Activated CD4-positive, alpha-beta T cell treated with anti-CD3 and anti-CD28 coated beads for 36 hours (primary cell): ENCODE results near the gene DHCR24. TPM values are rescaled to one million over a fixed set of nuclear protein-coding genes. Genes with fewer than 3 reads are reported as not detected.
"Not testable (repeated sequence)": the region's sequence is repeated elsewhere in the genome, so short reads cannot be mapped to it uniquely, and the experiment has no call there.

ENCODE experiments used
- ATAC-seq: fragments of 200-7000 bp; cut with Tn5 transposase; one replicate; pipeline ENCODE4 v1.10.0; 2021; ENCODE audit warnings: mild to moderate bottlenecking, moderate library complexity
- CTCF ChIA-PET: fragments of 350-600 bp; sonication (Branson Sonifier 250); formaldehyde crosslinking; loops from one replicate; lab custom pipeline; 2021; ENCODE audit warnings: antibody characterized with exemption; lab: Charles Lee
- POLR2A ChIA-PET: fragments of 350-600 bp; sonication (Branson Sonifier 250); formaldehyde crosslinking; loops from one replicate; lab custom pipeline; 2021; ENCODE audit warnings: antibody characterized with exemption, inconsistent platforms; lab: Charles Lee
- DNase-seq: peaks from one replicate; pipeline ENCODE4 v3.0.0-alpha.2; 2020
- H3K27ac Mint-ChIP-seq: one replicate; pipeline ENCODE4 v1.8.0; 2021; ENCODE audit warnings: mixed read lengths
- H3K27me3 Mint-ChIP-seq: one replicate; pipeline ENCODE4 v1.8.0; 2021; ENCODE audit warnings: mixed read lengths
- H3K36me3 Mint-ChIP-seq: one replicate; pipeline ENCODE4 v1.8.0; 2021; ENCODE audit warnings: low read depth, mixed read lengths
- H3K4me1 Mint-ChIP-seq: one replicate; pipeline ENCODE4 v1.8.0; 2021; ENCODE audit warnings: mixed read lengths
- H3K4me3 Mint-ChIP-seq: one replicate; pipeline ENCODE4 v1.8.0; 2021; ENCODE audit warnings: mild to moderate bottlenecking, moderate library complexity, mixed read lengths
- H3K9me3 Mint-ChIP-seq: one replicate; pipeline ENCODE4 v1.8.0; 2021; ENCODE audit warnings: low read depth, mixed read lengths
- intact Hi-C, 2 experiments: fragments of 100-400 bp; cut with DNase I in 1 of 2; cut with micrococcal nuclease in 1 of 2; formaldehyde crosslinking; loops; one replicate each; pipeline versions ENCODE4 v1.14.2 to v1.15.1; 2022 to 2024; cut with DNase I, micrococcal nuclease
- total RNA-seq, 2 experiments: library from RNA; stranded (reverse); gene quantifications; one replicate each; pipeline ENCODE4 v1.2.3, GENCODE V29; 2021

The DHCR24 gene
- total RNA-seq, result 10 to 100 TPM; 78.4 to 80.6 TPM

GRCh38 chr1:54886724-54887664 is at the start of gene DHCR24:
DHCR24 (minus strand) TSS chr1:54887195; CDS start chr1:54887119, 76 bp downstream.
- peaks cover 39% of the 10 kb centered on the region for H3K4me1 Mint-ChIP-seq
- H3K9me3 Mint-ChIP-seq, result no peaks in the 10 kb centered on the region
- peak within 1 kb of the TSS; percentile 89 for H3K4me3 Mint-ChIP-seq
- POLR2A ChIA-PET, result interaction anchor here (0.6 to 1.5 kb wide), 2 partner anchors 13 to 17 kb away, joined by 3 to 4 read pairs; no protein-coding TSS in a partner anchor
- CTCF ChIA-PET, result interaction anchor here (0.8 to 3.2 kb wide), 4 partner anchors 8 to 96 kb away, joined by 3 to 11 read pairs (median 3); no protein-coding TSS in a partner anchor
- H3K27ac Mint-ChIP-seq, result peak within 1 kb of the TSS; percentile 84
- H3K36me3 Mint-ChIP-seq, result peaks cover 28% of the 10 kb centered on the region
- intact Hi-C loops, result loop anchor here in 1 of 2 experiments (1.0 to 10.0 kb wide), 6 partner anchors 89 to 996 kb away; partner anchors contain the start of genes PARS2, TCEANC2, TMEM59 and TTC4
- H3K27me3 Mint-ChIP-seq, result peaks cover 8% of the 10 kb centered on the region
- DNase-seq, result peak; percentile 88
- ATAC-seq, result peak; percentile 96

- H3K27ac Mint-ChIP-seq, result no peak overlapping the region
- no peak overlapping the region for H3K4me3 Mint-ChIP-seq
- H3K36me3 Mint-ChIP-seq, result no peaks in the 10 kb centered on the region
- H3K9me3 Mint-ChIP-seq, result no peaks in the 10 kb centered on the region
- ChIA-PET CTCF (no interaction called here), POLR2A (no interaction called here)
- ATAC-seq, result no peak
- no peak for DNase-seq
- peaks cover 3% of the 10 kb centered on the region for H3K27me3 Mint-ChIP-seq
- H3K4me1 Mint-ChIP-seq, result peaks cover 11% of the 10 kb centered on the region
- intact Hi-C loops, result no loop called here
Measured at GRCh38 chr1:54936791-54937190, 49.8 kb upstream of the DHCR24 start.

DNA sequence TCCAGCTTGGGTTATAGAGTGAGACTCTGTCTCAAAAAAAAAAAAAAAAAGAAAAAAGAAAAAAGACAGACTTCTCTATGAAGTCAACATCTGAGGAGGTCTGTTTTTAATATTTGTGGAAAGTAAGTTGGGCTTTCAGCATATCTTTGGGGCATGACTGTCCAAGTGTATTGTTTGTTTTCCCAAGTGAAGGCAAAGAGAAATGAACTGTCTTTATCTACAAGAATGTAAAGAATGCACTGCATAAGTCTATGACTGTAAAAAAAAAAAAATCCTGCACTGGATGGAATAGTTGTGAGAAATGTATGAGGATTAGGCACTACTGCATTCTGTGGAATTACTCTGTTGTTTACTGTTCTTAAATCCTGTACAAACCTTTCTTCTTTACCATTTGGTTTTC is 47.9 kb upstream of the DHCR24 start:
- Mint-ChIP-seq H3K27me3 (peaks cover 3% of the 10 kb centered on the region), H3K27ac (no peak overlapping the region), H3K4me3 (no peak overlapping the region), H3K9me3 (peaks cover 3% of the 10 kb centered on the region), H3K4me1 (peaks cover 11% of the 10 kb centered on the region), H3K36me3 (no peaks in the 10 kb centered on the region)
- ChIA-PET CTCF (interaction anchor here (0.7 to 2.7 kb wide), 3 partner anchors 9 to 262 kb away, joined by 4 to 19 read pairs (median 4); no protein-coding TSS in a partner anchor), POLR2A (no interaction called here)
- ATAC-seq (no peak), DNase-seq (no peak)
- intact Hi-C loops, result no loop called here

DNA sequence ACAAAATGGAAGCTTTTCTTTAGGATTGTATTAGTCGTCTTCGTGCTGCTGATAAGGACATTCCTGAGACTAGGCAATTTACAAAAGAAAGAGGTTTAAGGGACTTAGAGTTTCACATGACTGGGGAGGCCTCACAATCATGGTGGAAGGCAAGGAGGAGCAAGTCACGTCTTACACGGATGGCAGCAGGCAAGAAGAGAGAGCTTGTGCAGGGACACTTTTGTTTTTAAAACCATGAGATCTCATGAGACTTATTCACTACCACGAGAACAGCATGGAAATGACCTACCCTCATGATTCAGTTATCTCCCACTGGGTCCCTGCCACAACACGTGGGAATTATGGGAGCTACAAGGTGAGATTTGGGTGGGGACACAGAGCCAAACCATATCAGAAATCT is 47.1 kb upstream of the DHCR24 start:
- H3K4me1 Mint-ChIP-seq, POLR2A ChIA-PET: not testable (repeated sequence)

DNA sequence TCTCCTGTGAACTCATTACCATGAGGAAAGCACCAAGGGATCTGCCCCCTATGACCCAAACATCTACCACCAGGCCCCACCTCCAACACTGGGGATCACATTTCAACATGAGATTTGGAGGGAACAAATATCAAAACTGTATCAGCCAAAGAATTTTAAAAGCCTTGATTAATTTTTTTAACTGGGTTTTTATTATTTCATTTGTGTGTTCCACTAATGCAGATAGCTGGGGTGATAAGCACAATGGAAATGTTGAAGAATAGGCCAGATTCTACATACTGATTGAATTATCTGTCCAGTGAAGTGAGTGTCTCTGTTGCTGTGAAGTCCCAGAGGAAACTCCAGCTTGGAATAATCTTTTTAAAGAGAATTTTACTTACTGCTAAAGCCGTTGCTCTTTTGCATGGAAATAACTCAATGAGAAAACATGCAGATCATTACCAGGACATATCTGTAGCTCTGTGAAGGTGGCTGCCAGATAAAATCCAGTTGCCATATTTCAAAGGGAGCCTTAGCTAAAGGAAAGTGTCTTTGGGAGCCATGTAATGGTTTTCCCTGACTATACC is 44.4 kb upstream of the DHCR24 start:
- H3K27ac Mint-ChIP-seq, result no peak overlapping the region
- intact Hi-C loops, result no loop called here
- peaks cover 3% of the 10 kb centered on the region for H3K9me3 Mint-ChIP-seq
- ChIA-PET CTCF (interaction anchor here (0.6 to 3.1 kb wide), 6 partner anchors 9 to 114 kb away, joined by 3 to 21 read pairs (median 4); no protein-coding TSS in a partner anchor), POLR2A (no interaction called here)
- no peaks in the 10 kb centered on the region for H3K36me3 Mint-ChIP-seq
- no peaks in the 10 kb centered on the region for H3K4me1 Mint-ChIP-seq
- H3K27me3 Mint-ChIP-seq, result peaks cover 4% of the 10 kb centered on the region
- no peak for DNase-seq
- no peak for ATAC-seq
- H3K4me3 Mint-ChIP-seq, result no peak overlapping the region

More for the DNA sequence above, 47.1 kb upstream of the DHCR24 start:
- H3K4me3 Mint-ChIP-seq, DNase-seq, H3K27ac Mint-ChIP-seq, H3K9me3 Mint-ChIP-seq, ATAC-seq, H3K36me3 Mint-ChIP-seq, intact Hi-C loops, H3K27me3 Mint-ChIP-seq: not testable (repeated sequence)
- CTCF ChIA-PET, result interaction anchor here (0.7 to 2.7 kb wide), 3 partner anchors 9 to 261 kb away, joined by 4 to 19 read pairs (median 4); no protein-coding TSS in a partner anchor

DNA sequence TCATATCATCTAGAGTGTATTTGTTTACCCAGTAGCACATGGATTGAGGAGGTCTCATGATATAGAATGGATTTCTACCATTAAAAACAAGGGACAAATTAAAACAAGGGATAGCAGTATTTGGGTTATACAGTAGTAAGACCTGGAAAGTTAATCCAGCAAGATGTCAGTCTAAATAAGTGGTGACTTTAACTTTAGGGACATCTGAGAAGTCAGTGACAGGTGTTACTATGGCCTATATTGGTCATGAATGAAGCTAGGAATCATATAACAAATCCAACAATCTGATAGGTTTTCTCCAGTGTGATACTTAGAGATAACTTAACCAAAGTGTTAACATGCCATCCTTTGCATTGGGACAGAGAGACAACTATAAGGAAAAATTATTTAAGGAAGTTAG is 42.7 kb upstream of the DHCR24 start:
- H3K9me3 Mint-ChIP-seq, result peaks cover 3% of the 10 kb centered on the region

DNA sequence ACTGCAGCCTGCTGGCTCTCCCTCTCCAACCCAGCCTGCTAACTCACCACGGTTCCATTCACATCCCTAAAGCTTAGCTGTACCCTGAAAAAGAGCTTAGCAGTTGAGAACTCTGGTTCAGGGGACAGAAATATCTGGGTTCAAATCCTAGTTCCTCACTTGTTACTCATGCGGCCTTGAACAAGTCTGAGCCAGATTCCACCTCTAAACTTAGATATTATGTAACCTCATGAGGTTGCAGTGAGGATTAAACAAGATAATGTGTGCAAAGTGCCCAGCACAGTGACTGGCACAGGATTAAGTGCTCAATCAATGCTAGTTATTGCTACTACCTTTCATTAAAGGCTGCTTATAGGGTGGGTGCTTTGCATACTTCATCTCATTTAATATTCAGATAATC is 41.3 kb upstream of the DHCR24 start:
- Mint-ChIP-seq H3K9me3 (peaks cover 3% of the 10 kb centered on the region), H3K27ac (no peak overlapping the region), H3K4me3 (no peak overlapping the region), H3K36me3 (no peaks in the 10 kb centered on the region), H3K27me3 (peaks cover 7% of the 10 kb centered on the region), H3K4me1 (no peaks in the 10 kb centered on the region)
- no peak for ATAC-seq
- ChIA-PET POLR2A (no interaction called here), CTCF (interaction anchor here (1.5 kb wide), 1 partner anchor 17 kb away, joined by 10 read pairs; no protein-coding TSS in a partner anchor)
- no peak for DNase-seq
- intact Hi-C loops, result no loop called here

More for the DNA sequence above, 42.7 kb upstream of the DHCR24 start:
- CTCF ChIA-PET, result interaction anchor here (0.8 to 3.1 kb wide), 3 partner anchors 15 to 20 kb away, joined by 3 to 21 read pairs (median 10); no protein-coding TSS in a partner anchor
- Mint-ChIP-seq H3K27me3 (peaks cover 7% of the 10 kb centered on the region), H3K4me3 (no peak overlapping the region), H3K4me1 (no peaks in the 10 kb centered on the region), H3K27ac (no peak overlapping the region), H3K36me3 (no peaks in the 10 kb centered on the region)
- intact Hi-C loops, result no loop called here
- ATAC-seq (no peak), DNase-seq (no peak)
- POLR2A ChIA-PET, result no interaction called here

GRCh38 chr1:54927472-54928240 is 40.7 kb upstream of the DHCR24 start:
- Mint-ChIP-seq H3K36me3 (no peaks in the 10 kb centered on the region), H3K27me3 (peaks cover 11% of the 10 kb centered on the region), H3K4me1 (no peaks in the 10 kb centered on the region), H3K4me3 (no peak overlapping the region), H3K27ac (no peak overlapping the region), H3K9me3 (peaks cover 3% of the 10 kb centered on the region)
- CTCF ChIA-PET, result interaction anchor here (0.7 to 1.0 kb wide), 3 partner anchors 17 to 399 kb away, joined by 4 read pairs; no protein-coding TSS in a partner anchor
- intact Hi-C loops, result no loop called here
- no peak for ATAC-seq
- POLR2A ChIA-PET, result no interaction called here
- DNase-seq, result no peak

GRCh38 chr1:54926970-54927369 is 40.0 kb upstream of the DHCR24 start:
- POLR2A ChIA-PET, result no interaction called here
- no peaks in the 10 kb centered on the region for H3K36me3 Mint-ChIP-seq
- DNase-seq, result no peak

DNA sequence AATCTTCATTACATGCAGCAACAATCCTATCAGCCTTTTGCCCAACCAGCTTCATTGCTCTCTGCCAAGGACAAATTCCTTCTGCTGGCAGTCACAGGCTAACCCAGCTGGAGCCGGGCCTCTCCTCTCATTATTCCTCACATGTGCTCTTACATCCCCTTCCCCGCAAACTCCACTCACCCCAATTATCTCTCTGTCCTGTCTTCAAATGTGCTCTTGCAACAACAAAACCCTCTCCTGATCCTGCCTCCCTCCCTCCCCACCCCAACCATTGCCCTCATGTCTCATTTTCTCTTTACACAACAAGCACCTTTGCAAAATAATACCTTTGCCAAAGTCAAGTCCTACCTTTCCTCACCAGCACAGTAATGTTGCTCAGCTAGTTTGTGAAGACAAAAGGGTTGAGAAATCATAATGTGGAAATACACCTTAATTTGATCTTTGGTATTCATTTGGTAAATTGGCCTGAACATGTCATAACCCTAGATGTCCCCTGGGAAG is 36.0 kb upstream of the DHCR24 start:
- intact Hi-C loops, result no loop called here
- Mint-ChIP-seq H3K27me3 (peaks cover 11% of the 10 kb centered on the region), H3K36me3 (no peaks in the 10 kb centered on the region), H3K4me1 (no peaks in the 10 kb centered on the region), H3K27ac (no peak overlapping the region), H3K4me3 (no peak overlapping the region), H3K9me3 (no peaks in the 10 kb centered on the region)
- DNase-seq (no peak), ATAC-seq (no peak)
- POLR2A ChIA-PET, result no interaction called here
- CTCF ChIA-PET, result no interaction called here

More at GRCh38 chr1:54926970-54927369, 40.0 kb upstream of the DHCR24 start:
- H3K27ac Mint-ChIP-seq, result no peak overlapping the region
- intact Hi-C loops, result no loop called here
- peaks cover 3% of the 10 kb centered on the region for H3K9me3 Mint-ChIP-seq
- no peak overlapping the region for H3K4me3 Mint-ChIP-seq
- no peaks in the 10 kb centered on the region for H3K4me1 Mint-ChIP-seq
- CTCF ChIA-PET, result interaction anchor here (0.5 to 1.0 kb wide), 4 partner anchors 18 to 806 kb away, joined by 3 to 4 read pairs (median 4); no protein-coding TSS in a partner anchor
- H3K27me3 Mint-ChIP-seq, result peaks cover 11% of the 10 kb centered on the region
- ATAC-seq, result no peak
